PC-9 (cell line): ENCODE data around the gene GPR17.

Source experiments
- CTCF ChIP-seq: fragments of 200-600 bp; sonication (generic); conservative IDR thresholded peaks from 2 replicates; pipeline ENCODE4 v1.6.1; 2017; ENCODE audit warnings: mixed run types, antibody characterized with exemption, mild to moderate bottlenecking, moderate library complexity
- EZH2 ChIP-seq: fragments of 200-600 bp; sonication (generic); IDR thresholded peaks from 2 replicates; pipeline ENCODE4 v1.8.0; 2017; ENCODE audit warnings: antibody characterized with exemption, low read depth

GRCh38 chr2:127610561-127610960 is 35.4 kb upstream of the GPR17 start:
- TF ChIP-seq CTCF (no peak), EZH2 (no peak)
